Body of pancreas (tissue), 4 donors: ENCODE results near the gene TAF1A.

ENCODE experiments used
- CTCF ChIP-seq, 7 experiments: fragments of 450-650 bp in 4 of 7; fragments of 200-600 bp in 3 of 7; sonication (generic) in 3 of 7; IDR thresholded peaks; one replicate each; pipeline ENCODE4 v1.5.1; 2016 to 2019; ENCODE audit warnings: antibody characterized with exemption in 7 of 7
- POLR2A ChIP-seq, 3 donors: fragments of 450-650 bp; IDR thresholded peaks; one replicate each; pipeline ENCODE4 v1.6.1; 2016; ENCODE audit warnings: antibody characterized with exemption in 3 of 3, mild to moderate bottlenecking in 2 of 3

DNA sequence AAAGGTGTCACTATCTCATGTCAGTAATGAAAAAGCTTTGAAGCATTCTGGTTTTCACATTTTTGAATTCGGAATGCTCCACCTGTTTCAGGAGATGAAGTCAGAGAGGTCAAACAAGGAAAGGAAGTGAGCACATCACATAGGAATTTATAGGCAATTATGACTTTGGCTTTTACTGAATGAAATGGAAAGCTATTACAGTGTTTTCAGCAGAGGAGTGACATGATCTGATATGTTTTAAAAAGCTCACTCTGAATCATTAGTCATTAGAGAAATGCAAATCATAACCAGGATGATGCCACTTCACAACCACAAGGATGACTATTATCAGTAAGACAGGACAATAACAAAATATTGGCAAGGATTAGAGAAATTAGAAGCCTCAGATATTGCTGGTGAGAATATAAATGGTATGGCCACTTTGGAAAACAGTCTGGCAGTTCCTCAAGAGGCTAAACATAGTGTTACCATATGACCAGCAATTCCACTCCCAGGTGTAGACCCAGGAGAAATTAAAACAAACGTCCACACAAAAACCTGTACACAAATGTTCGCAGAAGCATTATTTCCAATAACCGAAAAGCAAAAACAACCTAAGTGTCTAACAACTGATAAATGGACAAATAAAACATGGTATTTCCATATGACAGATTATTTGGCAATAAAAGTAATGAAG is 7.5 kb downstream of the TAF1A start:
- TF ChIP-seq CTCF (IDR thresholded peaks at IDR 0.05) = no peak
- TF ChIP-seq POLR2A (IDR thresholded peaks at IDR 0.05) = no peak
